Measurements from ENCODE around the gene USP6NL.

- TF ChIP-seq POLR2A (IDR thresholded peaks at IDR 0.05; ENCODE audit: low read length) (no peak), GATA1 (IDR thresholded peaks at IDR 0.05; ENCODE audit: low read depth, low read length) (no peak)
Observed at GRCh38 chr10:11595395-11595692, 16.1 kb downstream of the USP6NL start.

Data from erythroblast (primary cell).